ENCODE measurements around the gene FAM53B.

The FAM53B gene

DNA sequence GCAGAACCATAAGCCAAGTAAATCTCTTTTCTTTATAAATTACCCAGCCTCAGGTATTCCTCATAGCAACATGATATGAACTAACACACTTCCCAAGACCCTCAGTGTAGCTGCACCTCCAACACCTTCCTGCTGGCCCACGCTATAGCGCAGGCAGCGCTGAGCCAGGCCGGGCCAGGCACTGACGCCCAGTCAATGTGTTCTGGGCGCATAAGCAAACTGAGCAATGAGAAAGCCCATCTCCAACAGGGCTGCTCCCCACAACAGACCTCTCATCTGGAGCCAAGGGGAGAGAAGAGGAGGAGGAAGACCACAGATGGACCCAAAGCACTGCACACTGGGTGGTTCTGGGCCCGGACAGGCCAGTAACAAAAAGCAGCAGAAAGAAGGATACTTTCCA lies 40.8 kb downstream of the FAM53B start:
- no peak overlapping the region for H3K4me2 ChIP-seq (ENCODE audit: low read length)
- H3K4ac ChIP-seq (ENCODE audit: low read depth, low read length): no peak overlapping the region
- H3K14ac ChIP-seq (ENCODE audit: low read length): no peak overlapping the region
- no peak overlapping the region for H3K9ac ChIP-seq (ENCODE audit: low read length)
- no peak overlapping the region for H4K91ac ChIP-seq (ENCODE audit: low read depth, low read length)
- H3K4me1 ChIP-seq (ENCODE audit: control insufficient read depth in 1 of 2, insufficient read depth in 2 of 2, low read length in 2 of 2): peaks cover 2 to 8% of the 10 kb centered on the region in 2 experiments
- H3K36me3 ChIP-seq (ENCODE audit: control insufficient read depth in 1 of 2, insufficient read depth in 2 of 2, low read length in 2 of 2): peaks cover 17 to 33% of the 10 kb centered on the region in 2 experiments
- no peaks in the 10 kb centered on the region for H3K79me2 ChIP-seq (ENCODE audit: control insufficient read depth, insufficient read depth, low read length, poor library complexity)
- no peak overlapping the region for H3K18ac ChIP-seq (ENCODE audit: low read length)
- H3K4me3 ChIP-seq (ENCODE audit: low read depth, low read length): no peak overlapping the region
- no peak overlapping the region for H2AK5ac ChIP-seq (ENCODE audit: low read length)
- WGBS (ENCODE audit: extremely low coverage, insufficient coverage, insufficient read length): no CpG with 5 or more reads among the region's 7 CpGs
- H2AFZ ChIP-seq (ENCODE audit: insufficient read depth, low read length, poor library complexity): no peak overlapping the region
- H3K27me3 ChIP-seq (ENCODE audit: insufficient read depth, low read length): no peaks in the 10 kb centered on the region
- DNase-seq: no peak
- no peak overlapping the region for H4K8ac ChIP-seq (ENCODE audit: low read depth, low read length)
- no peaks in the 10 kb centered on the region for H3K79me1 ChIP-seq (ENCODE audit: low read length)
- no peak overlapping the region for H3K27ac ChIP-seq (ENCODE audit: low read depth, low read length)
- no peaks in the 10 kb centered on the region for H3K9me3 ChIP-seq (ENCODE audit: insufficient read depth, low read depth, low read length)
- no peak overlapping the region for H2BK12ac ChIP-seq (ENCODE audit: low read length)
- H2BK5ac ChIP-seq (ENCODE audit: low read depth, low read length, poor library complexity): no peak overlapping the region
- H4K12ac ChIP-seq (ENCODE audit: low read depth, low read length): no peak overlapping the region
- H2BK120ac ChIP-seq (ENCODE audit: insufficient read depth, low read length, poor library complexity): no peak overlapping the region
- no peak overlapping the region for H3K23ac ChIP-seq (ENCODE audit: low read length)

- WGBS (ENCODE audit: extremely low coverage, insufficient coverage, insufficient read length): no CpG with 5 or more reads among the region's 13 CpGs
- H3K4ac ChIP-seq (ENCODE audit: low read depth, low read length): no peak overlapping the region
- no peaks in the 10 kb centered on the region for H3K9me3 ChIP-seq (ENCODE audit: insufficient read depth, low read depth, low read length)
- H2AFZ ChIP-seq (ENCODE audit: insufficient read depth, low read length, poor library complexity): no peak overlapping the region
- H3K36me3 ChIP-seq (ENCODE audit: control insufficient read depth in 1 of 2, insufficient read depth in 2 of 2, low read length in 2 of 2): peaks cover 17 to 35% of the 10 kb centered on the region in 2 experiments
- H2AK5ac ChIP-seq (ENCODE audit: low read length): no peak overlapping the region
- H3K9ac ChIP-seq (ENCODE audit: low read length): no peak overlapping the region
- no peak overlapping the region for H3K14ac ChIP-seq (ENCODE audit: low read length)
- no peaks in the 10 kb centered on the region for H3K79me1 ChIP-seq (ENCODE audit: low read length)
- H4K12ac ChIP-seq (ENCODE audit: low read depth, low read length): no peak overlapping the region
- peak; percentile 37 to 77 for DNase-seq
- H4K91ac ChIP-seq (ENCODE audit: low read depth, low read length): no peak overlapping the region
- no peak overlapping the region for H4K8ac ChIP-seq (ENCODE audit: low read depth, low read length)
- H3K23ac ChIP-seq (ENCODE audit: low read length): no peak overlapping the region
- H3K27me3 ChIP-seq (ENCODE audit: insufficient read depth, low read length): no peaks in the 10 kb centered on the region
- no peak overlapping the region for H2BK5ac ChIP-seq (ENCODE audit: low read depth, low read length, poor library complexity)
- no peak overlapping the region for H3K4me3 ChIP-seq (ENCODE audit: low read depth, low read length)
- no peak overlapping the region for H3K18ac ChIP-seq (ENCODE audit: low read length)
- H3K27ac ChIP-seq (ENCODE audit: low read depth, low read length): no peak overlapping the region
- no peaks in the 10 kb centered on the region for H3K79me2 ChIP-seq (ENCODE audit: control insufficient read depth, insufficient read depth, low read length, poor library complexity)
- peaks cover 0 to 4% of the 10 kb centered on the region in 2 experiments for H3K4me1 ChIP-seq (ENCODE audit: control insufficient read depth in 1 of 2, insufficient read depth in 2 of 2, low read length in 2 of 2)
- no peak overlapping the region for H2BK12ac ChIP-seq (ENCODE audit: low read length)
- H2BK120ac ChIP-seq (ENCODE audit: insufficient read depth, low read length, poor library complexity): no peak overlapping the region
- no peak overlapping the region for H3K4me2 ChIP-seq (ENCODE audit: low read length)
These were observed 42.1 kb downstream of the FAM53B start for GRCh38 chr10:124701881-124702656.

DNA sequence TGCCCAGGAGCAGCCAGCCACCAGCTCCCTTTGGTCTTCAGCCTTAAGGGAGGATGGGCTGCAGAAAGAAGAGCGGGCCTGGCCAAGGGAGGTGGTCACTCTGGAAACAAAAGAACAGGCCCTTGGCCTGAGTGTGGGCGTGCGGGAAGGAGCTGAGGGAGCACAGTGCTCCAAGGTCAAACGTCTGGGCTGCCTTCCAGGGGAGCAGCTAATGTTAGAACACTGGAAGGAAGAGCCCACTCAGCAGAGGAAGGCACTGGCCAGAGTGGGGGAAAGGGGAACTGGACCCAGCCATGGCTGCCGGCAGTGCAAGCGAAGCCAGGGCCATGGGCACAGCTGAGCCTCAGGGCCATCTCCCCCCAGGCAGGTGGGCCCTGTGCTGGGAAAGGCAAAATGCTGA lies 42.7 kb downstream of the FAM53B start:
- Histone ChIP-seq H4K8ac (ENCODE audit: low read depth, low read length) (no peak overlapping the region), H2AK5ac (ENCODE audit: low read length) (no peak overlapping the region), H4K12ac (ENCODE audit: low read depth, low read length) (no peak overlapping the region), H3K27me3 (ENCODE audit: insufficient read depth, low read length) (no peaks in the 10 kb centered on the region), H3K9ac (ENCODE audit: low read length) (no peak overlapping the region), H3K18ac (ENCODE audit: low read length) (no peak overlapping the region), H2BK120ac (ENCODE audit: insufficient read depth, low read length, poor library complexity) (no peak overlapping the region), H2BK5ac (ENCODE audit: low read depth, low read length, poor library complexity) (no peak overlapping the region), H3K27ac (ENCODE audit: low read depth, low read length) (no peak overlapping the region), H3K79me2 (ENCODE audit: control insufficient read depth, insufficient read depth, low read length, poor library complexity) (no peaks in the 10 kb centered on the region), H3K4me2 (ENCODE audit: low read length) (no peak overlapping the region), H3K4me1 (ENCODE audit: control insufficient read depth in 1 of 2, insufficient read depth in 2 of 2, low read length in 2 of 2) (peaks cover 3 to 6% of the 10 kb centered on the region in 2 experiments), H3K9me3 (ENCODE audit: insufficient read depth, low read depth, low read length) (no peaks in the 10 kb centered on the region), H3K14ac (ENCODE audit: low read length) (no peak overlapping the region), H3K4ac (ENCODE audit: low read depth, low read length) (no peak overlapping the region), H3K23ac (ENCODE audit: low read length) (no peak overlapping the region), H4K91ac (ENCODE audit: low read depth, low read length) (no peak overlapping the region), H3K79me1 (ENCODE audit: low read length) (no peaks in the 10 kb centered on the region), H3K4me3 (ENCODE audit: low read depth, low read length) (no peak overlapping the region), H2AFZ (ENCODE audit: insufficient read depth, low read length, poor library complexity) (no peak overlapping the region), H2BK12ac (ENCODE audit: low read length) (no peak overlapping the region), H3K36me3 (ENCODE audit: control insufficient read depth in 1 of 2, insufficient read depth in 2 of 2, low read length in 2 of 2) (peaks cover 15 to 33% of the 10 kb centered on the region in 2 experiments)
- no CpG with 5 or more reads among the region's 6 CpGs for WGBS (ENCODE audit: extremely low coverage, insufficient coverage, insufficient read length)
- no peak for DNase-seq

DNA sequence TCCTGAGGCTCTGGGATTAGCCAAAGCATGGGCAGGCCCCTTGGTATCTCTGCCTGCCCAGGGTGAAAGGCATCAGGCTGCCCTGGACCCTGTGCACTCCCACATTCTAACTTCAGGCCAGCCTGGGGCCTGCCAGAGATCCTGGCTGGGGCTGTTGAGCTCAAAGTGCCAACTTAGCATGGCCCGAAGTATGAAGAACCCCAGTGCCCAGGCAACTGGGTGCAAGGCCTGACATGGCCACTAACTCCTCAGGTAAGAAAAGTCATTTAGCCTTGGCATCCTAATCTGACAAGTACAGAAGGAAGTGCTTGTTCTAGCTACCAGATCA lies 43.2 kb downstream of the FAM53B start:
- H2BK12ac ChIP-seq (ENCODE audit: low read length): no peak overlapping the region
- DNase-seq: no peak
- H3K4ac ChIP-seq (ENCODE audit: low read depth, low read length): no peak overlapping the region
- no peaks in the 10 kb centered on the region for H3K79me2 ChIP-seq (ENCODE audit: control insufficient read depth, insufficient read depth, low read length, poor library complexity)
- no peak overlapping the region for H2BK120ac ChIP-seq (ENCODE audit: insufficient read depth, low read length, poor library complexity)
- H3K18ac ChIP-seq (ENCODE audit: low read length): no peak overlapping the region
- H2BK5ac ChIP-seq (ENCODE audit: low read depth, low read length, poor library complexity): no peak overlapping the region
- H3K14ac ChIP-seq (ENCODE audit: low read length): no peak overlapping the region
- peaks cover 11 to 29% of the 10 kb centered on the region in 2 experiments for H3K36me3 ChIP-seq (ENCODE audit: control insufficient read depth in 1 of 2, insufficient read depth in 2 of 2, low read length in 2 of 2)
- H3K9ac ChIP-seq (ENCODE audit: low read length): no peak overlapping the region
- H3K23ac ChIP-seq (ENCODE audit: low read length): no peak overlapping the region
- no peak overlapping the region for H4K12ac ChIP-seq (ENCODE audit: low read depth, low read length)
- H2AFZ ChIP-seq (ENCODE audit: insufficient read depth, low read length, poor library complexity): no peak overlapping the region
- H3K4me1 ChIP-seq (ENCODE audit: control insufficient read depth in 1 of 2, insufficient read depth in 2 of 2, low read length in 2 of 2): peaks cover 3 to 6% of the 10 kb centered on the region in 2 experiments
- H4K91ac ChIP-seq (ENCODE audit: low read depth, low read length): no peak overlapping the region
- no peak overlapping the region for H3K4me3 ChIP-seq (ENCODE audit: low read depth, low read length)
- no peaks in the 10 kb centered on the region for H3K27me3 ChIP-seq (ENCODE audit: insufficient read depth, low read length)
- no peaks in the 10 kb centered on the region for H3K9me3 ChIP-seq (ENCODE audit: insufficient read depth, low read depth, low read length)
- H3K79me1 ChIP-seq (ENCODE audit: low read length): no peaks in the 10 kb centered on the region
- no peak overlapping the region for H2AK5ac ChIP-seq (ENCODE audit: low read length)
- no peak overlapping the region for H3K27ac ChIP-seq (ENCODE audit: low read depth, low read length)
- no CpG with 5 or more reads among the region's 1 CpG for WGBS (ENCODE audit: extremely low coverage, insufficient coverage, insufficient read length)
- H4K8ac ChIP-seq (ENCODE audit: low read depth, low read length): no peak overlapping the region
- no peak overlapping the region for H3K4me2 ChIP-seq (ENCODE audit: low read length)
